Measurements from ENCODE around the gene ZFYVE28.

ZFYVE28 gene

GRCh38 chr4:2300431-2301224 is 117.8 kb downstream of the ZFYVE28 start:
- DNase-seq: no peak

GRCh38 chr4:2299794-2300193 is 118.7 kb downstream of the ZFYVE28 start:
- no peak for DNase-seq

- DNase-seq: no peak
These were observed 119.9 kb downstream of the ZFYVE28 start for GRCh38 chr4:2298532-2298991.

GRCh38 chr4:2297606-2298531 is 120.6 kb downstream of the ZFYVE28 start:
- no peak for DNase-seq

GRCh38 chr4:2296631-2297601 is 121.5 kb downstream of the ZFYVE28 start:
- no peak for DNase-seq

- DNase-seq: peak; percentile 49
These were observed 122.5 kb downstream of the ZFYVE28 start for GRCh38 chr4:2295900-2296442.

- no peak for DNase-seq
These were observed 122.9 kb downstream of the ZFYVE28 start for GRCh38 chr4:2295500-2295899.

GRCh38 chr4:2292646-2293108 is 125.8 kb downstream of the ZFYVE28 start:
- no peak for DNase-seq

- no peak for DNase-seq
These were observed 126.5 kb downstream of the ZFYVE28 start for GRCh38 chr4:2291705-2292645.

- DNase-seq: peak; percentile 53
These were observed 127.3 kb downstream of the ZFYVE28 start for GRCh38 chr4:2290974-2291704.

- DNase-seq: no peak
These were observed 128.0 kb downstream of the ZFYVE28 start for GRCh38 chr4:2290488-2290887.

- DNase-seq: no peak
These were observed 128.5 kb downstream of the ZFYVE28 start for GRCh38 chr4:2289955-2290333.

- no peak for DNase-seq
These were observed 129.0 kb downstream of the ZFYVE28 start for GRCh38 chr4:2289311-2289954.

GRCh38 chr4:2288051-2288541 is 130.3 kb downstream of the ZFYVE28 start:
- no peak for DNase-seq

- no peak for DNase-seq
These were observed 130.9 kb downstream of the ZFYVE28 start for GRCh38 chr4:2287594-2287915.

- DNase-seq: no peak
These were observed 131.4 kb downstream of the ZFYVE28 start for GRCh38 chr4:2286904-2287593.

GRCh38 chr4:2285613-2286381 is 132.6 kb downstream of the ZFYVE28 start:
- no peak for DNase-seq

- DNase-seq: no peak
These were observed 133.4 kb downstream of the ZFYVE28 start for GRCh38 chr4:2284934-2285612.

All from MV-4-11 (cell line).